GM12874 (cell line): ENCODE measurements around the gene RECK.

ENCODE experiments used
- TF ChIP-seq, protein P1 (sequence below): IDR thresholded peaks from 2 replicates; pipeline ENCODE4 v1.5.1; 2011; ENCODE audit warnings: low read depth, mild to moderate bottlenecking, control low read depth, low read length, moderate library complexity; ENCODE audit not compliant: insufficient read depth

Gene RECK

DNA sequence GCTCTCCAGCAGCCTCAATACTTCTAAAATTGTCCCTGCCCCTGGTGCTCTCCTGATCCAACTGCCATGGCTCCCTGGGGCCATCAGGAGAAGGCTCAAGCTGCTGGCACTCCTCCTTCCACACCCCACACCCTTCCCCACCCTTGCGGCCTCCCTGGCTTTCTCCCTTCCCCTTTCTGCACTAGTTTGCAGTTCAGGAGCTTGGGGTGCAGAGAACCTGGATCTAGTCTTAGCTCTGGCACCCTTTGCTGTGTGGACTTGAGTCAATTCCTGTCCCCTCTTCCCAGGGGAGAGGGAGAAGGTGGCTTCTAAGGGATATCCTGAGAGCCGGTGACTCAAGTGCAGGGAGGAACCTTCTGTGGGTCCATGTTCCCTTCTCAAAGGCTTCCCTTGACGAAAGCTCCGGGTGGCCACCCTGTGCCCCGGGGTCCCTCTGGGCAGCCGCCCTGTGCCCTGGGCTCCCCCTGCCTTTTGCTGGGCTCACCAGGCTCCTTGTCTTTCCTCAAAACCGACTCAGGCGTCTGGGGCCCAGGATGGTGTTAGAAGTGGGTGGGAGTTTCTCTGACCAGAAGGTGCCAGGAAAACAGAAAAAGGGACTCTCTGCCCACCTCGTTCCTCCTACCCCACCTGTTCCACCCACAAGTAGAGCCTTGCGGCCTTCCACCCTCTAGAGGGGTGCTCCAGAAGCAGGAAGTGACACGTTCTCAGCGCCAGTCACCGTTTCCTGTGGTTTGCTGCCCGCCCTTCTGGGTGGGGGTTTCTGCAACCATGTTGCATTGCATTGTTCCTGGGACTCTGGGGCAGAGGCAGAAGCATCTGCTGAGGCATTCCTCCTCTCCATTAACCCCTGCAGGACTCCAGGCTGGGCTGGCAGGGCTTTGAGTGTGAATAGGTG is 114.8 kb downstream of the RECK start:
- TF ChIP-seq, protein P1, sequence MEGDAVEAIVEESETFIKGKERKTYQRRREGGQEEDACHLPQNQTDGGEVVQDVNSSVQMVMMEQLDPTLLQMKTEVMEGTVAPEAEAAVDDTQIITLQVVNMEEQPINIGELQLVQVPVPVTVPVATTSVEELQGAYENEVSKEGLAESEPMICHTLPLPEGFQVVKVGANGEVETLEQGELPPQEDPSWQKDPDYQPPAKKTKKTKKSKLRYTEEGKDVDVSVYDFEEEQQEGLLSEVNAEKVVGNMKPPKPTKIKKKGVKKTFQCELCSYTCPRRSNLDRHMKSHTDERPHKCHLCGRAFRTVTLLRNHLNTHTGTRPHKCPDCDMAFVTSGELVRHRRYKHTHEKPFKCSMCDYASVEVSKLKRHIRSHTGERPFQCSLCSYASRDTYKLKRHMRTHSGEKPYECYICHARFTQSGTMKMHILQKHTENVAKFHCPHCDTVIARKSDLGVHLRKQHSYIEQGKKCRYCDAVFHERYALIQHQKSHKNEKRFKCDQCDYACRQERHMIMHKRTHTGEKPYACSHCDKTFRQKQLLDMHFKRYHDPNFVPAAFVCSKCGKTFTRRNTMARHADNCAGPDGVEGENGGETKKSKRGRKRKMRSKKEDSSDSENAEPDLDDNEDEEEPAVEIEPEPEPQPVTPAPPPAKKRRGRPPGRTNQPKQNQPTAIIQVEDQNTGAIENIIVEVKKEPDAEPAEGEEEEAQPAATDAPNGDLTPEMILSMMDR: no peak

DNA sequence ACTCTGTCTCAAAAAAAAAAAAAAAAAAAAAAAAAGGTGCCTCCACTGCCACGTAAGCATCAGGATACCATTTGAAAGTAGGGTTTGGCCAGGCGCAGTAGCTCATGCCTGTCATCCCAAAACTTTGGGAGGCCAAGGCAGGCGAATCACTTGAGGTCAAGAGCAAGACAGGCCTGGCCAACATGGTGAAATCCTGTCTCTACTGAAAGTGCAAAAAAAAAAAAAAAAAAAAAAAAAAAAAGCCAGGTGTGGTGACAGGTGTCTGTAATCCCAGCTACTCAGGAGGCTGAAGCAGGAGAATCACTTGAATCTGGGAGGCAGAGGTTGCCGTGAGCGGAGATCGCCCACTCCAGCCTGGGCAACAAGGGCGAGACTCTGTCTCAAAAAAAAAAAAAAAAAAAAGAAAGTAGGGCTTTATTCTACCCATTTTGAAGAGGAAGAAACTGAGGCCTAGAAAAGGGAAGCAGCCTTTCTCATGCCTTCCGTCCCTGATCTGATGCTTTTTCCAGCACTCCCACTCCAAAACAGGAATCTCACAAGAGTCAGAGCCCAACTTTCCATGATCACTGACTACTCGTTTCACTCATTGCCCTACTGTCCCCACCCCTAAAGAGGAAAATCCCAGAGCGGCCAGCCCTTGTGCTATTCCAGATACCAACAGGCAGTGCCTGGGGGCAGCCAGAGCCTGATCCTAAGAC is 116.2 kb downstream of the RECK start:
- TF ChIP-seq, protein P1: no peak

DNA sequence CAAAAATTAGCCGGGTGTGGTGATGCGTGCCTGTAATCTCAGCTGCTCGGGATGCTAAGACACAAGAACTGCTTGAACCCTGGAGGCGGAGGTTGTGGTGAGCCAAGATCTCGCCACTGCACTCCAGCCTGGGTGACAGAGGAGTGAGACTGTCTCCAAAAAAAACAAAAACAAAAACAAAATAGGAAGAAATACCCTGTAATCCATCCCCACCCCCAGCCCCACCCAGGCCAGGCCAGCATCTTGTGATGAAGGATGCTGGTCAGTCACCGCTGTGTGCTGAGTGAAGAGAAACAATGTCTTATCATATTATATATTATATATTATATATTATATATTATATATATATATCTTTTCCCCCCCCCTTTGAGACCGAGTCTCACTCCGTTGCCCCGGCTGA is 117.0 kb downstream of the RECK start:
- TF ChIP-seq, protein P1: no peak

DNA sequence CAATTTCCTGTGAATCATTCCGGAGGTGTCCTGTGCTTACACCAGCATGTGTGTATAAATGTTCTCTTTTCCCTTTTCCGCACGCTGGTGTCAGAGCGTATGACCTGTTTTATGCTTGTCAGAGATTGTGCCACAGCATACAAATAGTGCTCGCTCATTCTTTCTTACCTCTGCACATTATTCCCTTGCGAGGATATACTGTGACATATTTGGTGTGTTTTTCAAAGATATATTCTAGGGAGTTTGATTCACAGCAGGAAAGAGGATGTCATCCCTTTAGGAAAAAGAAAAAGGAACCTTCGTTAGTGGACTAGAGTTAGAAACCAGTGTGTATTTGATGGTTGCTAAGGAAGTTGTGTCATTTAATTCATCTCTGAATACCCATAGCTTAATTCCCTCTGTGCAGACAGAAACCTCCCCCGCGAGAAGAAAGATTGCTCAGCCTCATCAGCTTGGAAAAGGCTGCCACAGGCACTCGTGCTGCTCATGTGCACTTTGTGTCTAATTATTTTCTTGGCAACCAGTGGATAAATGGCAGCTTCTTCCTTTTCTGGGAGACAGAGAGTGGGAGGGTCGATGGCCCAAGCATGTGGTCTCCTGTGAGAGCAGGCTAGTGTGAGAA is 117.7 kb downstream of the RECK start:
- TF ChIP-seq, protein P1: no peak

DNA sequence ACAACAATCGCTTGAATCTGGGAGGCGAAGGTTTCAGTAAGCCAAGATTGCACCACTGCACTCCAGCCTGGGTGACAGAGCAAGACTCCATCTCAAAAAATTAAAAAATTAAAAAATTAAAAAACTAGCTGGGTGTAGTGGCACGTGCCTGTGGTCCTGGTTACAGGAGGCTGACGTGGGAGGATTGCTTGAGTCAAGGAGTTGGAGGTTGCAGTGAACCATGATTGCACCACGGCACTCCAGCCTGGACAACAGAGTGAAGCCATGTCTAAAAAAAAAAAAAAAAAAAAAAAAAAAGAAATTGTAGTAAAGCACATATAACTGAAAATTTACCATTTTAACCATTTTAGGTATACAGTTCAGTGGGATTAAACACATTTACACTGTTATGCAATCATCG is 119.4 kb downstream of the RECK start:
- TF ChIP-seq, protein P1: no peak

DNA sequence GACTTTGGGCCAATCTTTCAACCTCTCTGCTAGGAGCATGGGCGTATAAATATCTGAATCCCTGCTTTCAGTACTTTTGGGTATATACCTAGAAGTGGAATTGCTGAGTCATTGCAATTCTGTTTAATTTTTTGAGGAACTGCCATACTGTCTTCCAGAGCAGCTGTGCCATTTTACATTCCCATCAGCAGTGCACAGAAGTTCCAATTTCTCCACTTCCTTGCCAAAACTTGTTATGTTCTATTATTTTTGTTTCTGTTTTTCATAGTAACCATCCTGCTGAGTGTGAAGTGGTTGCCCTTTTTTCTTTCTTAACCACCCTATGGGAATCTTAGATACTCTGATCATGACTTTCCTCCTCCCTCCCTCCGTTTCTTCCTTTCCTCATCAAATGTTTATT is 121.4 kb downstream of the RECK start:
- TF ChIP-seq, protein P1: no peak

DNA sequence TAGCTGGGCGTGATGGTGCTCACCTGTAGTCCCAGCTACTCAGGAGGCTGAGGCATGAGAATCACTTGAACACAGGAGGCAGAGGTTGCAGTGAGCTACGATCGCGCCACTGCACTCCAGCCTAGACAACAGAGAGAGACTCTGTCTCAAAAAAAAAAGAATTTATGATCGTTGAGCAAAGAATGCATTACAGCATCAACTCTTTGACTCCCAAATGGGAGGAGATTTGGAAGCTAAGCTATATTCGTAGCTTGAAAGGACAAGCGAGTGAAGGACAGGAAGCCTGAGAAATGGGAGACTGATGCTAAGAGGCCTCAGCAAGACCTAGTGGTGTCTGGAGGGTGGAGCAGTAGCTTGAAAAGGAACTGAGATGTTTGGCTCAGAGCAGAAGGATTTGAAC is 122.2 kb downstream of the RECK start:
- TF ChIP-seq, protein P1: no peak
